Endodermal cell (in vitro differentiated cells): ENCODE results near the gene ZNF445. TPM values are rescaled to one million over a fixed set of nuclear protein-coding genes. Genes with fewer than 3 reads are reported as not detected.

Experiments
- DNase-seq: peaks from one replicate; pipeline ENCODE4 v3.0.0-alpha.2; 2017
- H3K27ac ChIP-seq: 2 replicates; pipeline ENCODE4 v1.5.1; 2013; ENCODE audit warnings: mild to moderate bottlenecking, low read depth, low read length, moderate library complexity
- H3K27me3 ChIP-seq: 2 replicates; pipeline ENCODE4 v1.6.1; 2013; ENCODE audit warnings: mild to moderate bottlenecking, low read length, moderate library complexity; ENCODE audit not compliant: insufficient read depth, control insufficient read depth, poor library complexity, severe bottlenecking
- H3K36me3 ChIP-seq: 2 replicates; pipeline ENCODE4 v1.7.0; 2013; ENCODE audit warnings: mild to moderate bottlenecking, low read length, moderate library complexity; ENCODE audit not compliant: control insufficient read depth, insufficient read depth
- H3K4me1 ChIP-seq: one replicate; pipeline ENCODE4 v1.7.0; 2013; ENCODE audit warnings: low read length; ENCODE audit not compliant: control insufficient read depth, insufficient read depth
- H3K4me3 ChIP-seq: 2 replicates; pipeline ENCODE4 v1.5.1; 2013; ENCODE audit warnings: mild to moderate bottlenecking, low read length, moderate library complexity
- H3K9ac ChIP-seq: 2 replicates; pipeline ENCODE4 v1.6.1; 2013; ENCODE audit warnings: mild to moderate bottlenecking, low read length, moderate library complexity; ENCODE audit not compliant: poor library complexity, severe bottlenecking; ENCODE audit errors: extremely low read depth
- H3K9me3 ChIP-seq: 2 replicates; pipeline ENCODE4 v1.6.1; 2013; ENCODE audit warnings: mild to moderate bottlenecking, low read length, moderate library complexity; ENCODE audit not compliant: control insufficient read depth
- H3K27ac Mint-ChIP-seq: 2 replicates; pipeline ENCODE4 v1.8.0; 2020; ENCODE audit warnings: mixed read lengths
- H3K27me3 Mint-ChIP-seq: 2 replicates; pipeline ENCODE4 v1.8.0; 2021; ENCODE audit warnings: mild to moderate bottlenecking, mixed read lengths; ENCODE audit not compliant: insufficient read depth
- H3K36me3 Mint-ChIP-seq: 2 replicates; pipeline ENCODE4 v1.8.0; 2020; ENCODE audit warnings: low read depth, mixed read lengths
- H3K4me1 Mint-ChIP-seq: 2 replicates; pipeline ENCODE4 v1.8.0; 2020; ENCODE audit warnings: mixed read lengths
- H3K4me3 Mint-ChIP-seq: 2 replicates; pipeline ENCODE4 v1.8.0; 2020; ENCODE audit warnings: mild to moderate bottlenecking, moderate library complexity, mixed read lengths
- H3K9me3 Mint-ChIP-seq: 2 replicates; pipeline ENCODE4 v1.8.0; 2020; ENCODE audit warnings: mild to moderate bottlenecking, mixed read lengths
- WGBS, 2 experiments: methylation state at CpG; one replicate each; pipeline versions ENCODE4 v1.1.5 to v1.1.7; 2013; ENCODE audit warnings: missing lambda C conversion rate in 2 of 2, mixed read lengths in 1 of 2; ENCODE audit not compliant: insufficient coverage in 1 of 2, insufficient read length in 1 of 2; 5-methylcytosine and 5-hydroxymethylcytosine counted together
- total RNA-seq, 2 donors: library from RNA; stranded (reverse); fragmentation: NEBNext Ultra II Directional in 1 of 2; extraction: Animal tissue kit (Norgen Biotek cat#: 25700) in 1 of 2; gene quantifications; 2 replicates in 1 of 2; 3 replicates in 1 of 2; pipeline ENCODE4 v1.2.1, GENCODE V29; 2021
- TF ChIP-seq, protein P1 (sequence below): fragments of 200-600 bp; sonication (generic); conservative IDR thresholded peaks from 2 replicates; pipeline ENCODE4 v1.5.0; 2021; ENCODE audit warnings: antibody characterized with exemption, mild to moderate bottlenecking

The ZNF445 gene
- total RNA-seq, 2 donors from 2014 or later, result 35.4 to 56.9 TPM

DNA sequence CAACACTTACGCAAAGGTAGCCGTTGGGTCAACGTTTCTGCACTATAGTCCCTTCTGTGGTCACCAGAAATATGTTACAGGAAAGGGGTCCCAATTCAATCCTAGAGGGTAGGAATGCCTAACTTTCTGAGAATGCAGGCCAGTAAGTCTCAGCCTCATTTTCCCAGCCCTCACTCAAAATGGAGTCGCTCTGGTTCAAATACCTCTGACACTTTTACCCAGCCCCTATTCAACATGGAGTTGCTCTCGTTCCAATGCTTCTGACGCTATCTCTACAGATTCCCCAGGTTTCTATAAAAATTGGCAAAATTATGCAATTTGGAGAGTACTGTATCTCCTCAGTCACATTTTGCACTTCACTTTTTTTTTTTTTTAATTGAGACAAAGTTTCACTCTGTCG lies 39.7 kb downstream of the ZNF445 start:
- H3K4me1 ChIP-seq, result no peaks in the 10 kb centered on the region
- no peak overlapping the region for H3K4me3 ChIP-seq
- Mint-ChIP-seq H3K9me3 (no peaks in the 10 kb centered on the region), H3K36me3 (peaks cover 31% of the 10 kb centered on the region), H3K27me3 (no peaks in the 10 kb centered on the region), H3K4me3 (no peak overlapping the region), H3K4me1 (no peaks in the 10 kb centered on the region), H3K27ac (no peak overlapping the region)
- no peaks in the 10 kb centered on the region for H3K27me3 ChIP-seq
- H3K9ac ChIP-seq, result no peak overlapping the region
- DNase-seq, result no peak
- no peak overlapping the region for H3K27ac ChIP-seq
- peaks cover 11% of the 10 kb centered on the region for H3K36me3 ChIP-seq
- TF ChIP-seq, protein P1, sequence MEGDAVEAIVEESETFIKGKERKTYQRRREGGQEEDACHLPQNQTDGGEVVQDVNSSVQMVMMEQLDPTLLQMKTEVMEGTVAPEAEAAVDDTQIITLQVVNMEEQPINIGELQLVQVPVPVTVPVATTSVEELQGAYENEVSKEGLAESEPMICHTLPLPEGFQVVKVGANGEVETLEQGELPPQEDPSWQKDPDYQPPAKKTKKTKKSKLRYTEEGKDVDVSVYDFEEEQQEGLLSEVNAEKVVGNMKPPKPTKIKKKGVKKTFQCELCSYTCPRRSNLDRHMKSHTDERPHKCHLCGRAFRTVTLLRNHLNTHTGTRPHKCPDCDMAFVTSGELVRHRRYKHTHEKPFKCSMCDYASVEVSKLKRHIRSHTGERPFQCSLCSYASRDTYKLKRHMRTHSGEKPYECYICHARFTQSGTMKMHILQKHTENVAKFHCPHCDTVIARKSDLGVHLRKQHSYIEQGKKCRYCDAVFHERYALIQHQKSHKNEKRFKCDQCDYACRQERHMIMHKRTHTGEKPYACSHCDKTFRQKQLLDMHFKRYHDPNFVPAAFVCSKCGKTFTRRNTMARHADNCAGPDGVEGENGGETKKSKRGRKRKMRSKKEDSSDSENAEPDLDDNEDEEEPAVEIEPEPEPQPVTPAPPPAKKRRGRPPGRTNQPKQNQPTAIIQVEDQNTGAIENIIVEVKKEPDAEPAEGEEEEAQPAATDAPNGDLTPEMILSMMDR, result no peak
- 91 to 98% methylated on average over 7 of the region's 7 CpGs for WGBS, 2 experiments
- H3K9me3 ChIP-seq, result no peaks in the 10 kb centered on the region

DNA sequence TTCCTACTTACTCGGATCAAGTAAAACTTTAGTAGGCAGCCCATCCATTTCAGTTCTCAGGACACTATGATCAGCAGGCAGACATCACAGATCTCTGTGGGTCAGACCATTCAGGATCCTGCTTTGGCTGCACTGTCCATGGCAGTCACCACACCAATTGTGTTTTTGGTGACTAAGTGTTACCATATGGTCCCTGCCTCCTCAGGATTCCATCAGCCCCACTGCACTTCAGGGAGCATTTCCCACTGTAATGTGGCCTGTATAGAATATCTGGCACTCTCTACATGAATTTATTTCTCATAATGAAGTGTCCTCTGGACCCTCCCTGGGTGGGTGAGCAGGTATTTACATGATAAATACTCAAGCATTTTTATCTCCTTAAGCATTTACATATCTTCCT lies 41.3 kb downstream of the ZNF445 start:
- Mint-ChIP-seq H3K36me3 (peaks cover 16% of the 10 kb centered on the region), H3K27ac (no peak overlapping the region), H3K27me3 (no peaks in the 10 kb centered on the region)

DNA sequence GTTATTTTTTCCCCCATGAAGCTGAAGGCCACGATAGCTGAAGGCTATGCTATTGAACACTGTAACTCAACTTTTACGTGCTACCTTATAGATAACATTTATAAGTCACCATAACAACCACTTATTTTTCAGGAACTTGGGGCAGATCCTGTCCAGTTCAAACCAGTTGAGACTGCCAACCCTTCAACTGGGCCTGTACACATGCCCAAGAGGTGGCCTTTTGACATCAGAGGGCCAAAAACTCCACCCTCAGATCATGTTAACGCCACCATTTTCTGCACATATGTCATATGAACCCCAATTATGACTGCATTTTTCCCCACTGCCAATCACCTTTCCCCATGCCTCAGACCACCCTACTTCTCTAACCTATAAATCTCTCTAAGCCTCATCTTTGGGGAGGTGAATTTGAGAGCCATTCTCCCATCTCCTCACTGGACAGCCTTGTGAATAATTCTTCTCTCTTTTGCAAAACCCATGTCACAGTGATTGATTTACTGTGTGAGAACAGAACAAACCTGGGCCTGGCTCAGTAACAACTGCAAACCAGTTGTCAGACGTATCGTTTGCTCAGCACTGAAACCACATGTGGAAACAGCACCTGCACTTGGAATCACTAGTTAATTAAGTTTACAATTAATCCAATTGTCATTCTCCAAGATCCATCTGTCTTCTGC lies 42.5 kb downstream of the ZNF445 start:
- Mint-ChIP-seq H3K4me3 (no peak overlapping the region), H3K4me1 (no peaks in the 10 kb centered on the region), H3K9me3 (no peaks in the 10 kb centered on the region), H3K27ac (no peak overlapping the region), H3K27me3 (no peaks in the 10 kb centered on the region), H3K36me3 (peaks cover 16% of the 10 kb centered on the region)
- H3K36me3 ChIP-seq, result no peaks in the 10 kb centered on the region
- H3K4me3 ChIP-seq, result no peak overlapping the region
- TF ChIP-seq, protein P1, result no peak
- WGBS, 2 experiments, result 95 to 100% methylated on average over 4 to 5 of the region's 5 CpGs
- H3K27me3 ChIP-seq, result no peaks in the 10 kb centered on the region
- no peaks in the 10 kb centered on the region for H3K4me1 ChIP-seq
- no peak for DNase-seq
- H3K27ac ChIP-seq, result no peak overlapping the region
- no peaks in the 10 kb centered on the region for H3K9me3 ChIP-seq
- no peak overlapping the region for H3K9ac ChIP-seq

More for the DNA sequence above, 41.3 kb downstream of the ZNF445 start:
- WGBS, 2 experiments, result 94 to 100% methylated on average over 1 of the region's 1 CpG
- no peaks in the 10 kb centered on the region for H3K4me1 ChIP-seq
- no peaks in the 10 kb centered on the region for H3K9me3 ChIP-seq
- Mint-ChIP-seq H3K9me3 (no peaks in the 10 kb centered on the region), H3K4me3 (no peak overlapping the region), H3K4me1 (no peaks in the 10 kb centered on the region)
- no peaks in the 10 kb centered on the region for H3K27me3 ChIP-seq
- no peaks in the 10 kb centered on the region for H3K36me3 ChIP-seq
- no peak overlapping the region for H3K4me3 ChIP-seq
- TF ChIP-seq, protein P1, result no peak
- no peak for DNase-seq
- H3K9ac ChIP-seq, result no peak overlapping the region
- no peak overlapping the region for H3K27ac ChIP-seq
